CD14-positive monocyte (primary cell): ENCODE measurements around the gene CHST11. TPM values are rescaled to one million over a fixed set of nuclear protein-coding genes. Genes with fewer than 3 reads are reported as not detected.

Source experiments
- DNase-seq, 3 donors: peaks; one replicate each; pipeline ENCODE4 v3.0.0-alpha.2; 2011 to 2022
- H2AFZ ChIP-seq: 2 replicates; pipeline ENCODE4 v1.6.0; 2012; ENCODE audit warnings: mild to moderate bottlenecking, low read depth, low read length, inconsistent platforms; ENCODE audit not compliant: insufficient read depth, poor library complexity, severe bottlenecking
- H3K27ac ChIP-seq, 2 donors: 1 replicate in 1 of 2; 2 replicates in 1 of 2; pipeline ENCODE4 v1.5.1; 2012 to 2013; ENCODE audit warnings: low read length in 2 of 2, control low read depth in 1 of 2, inconsistent platforms in 1 of 2, low read depth in 1 of 2, mild to moderate bottlenecking in 1 of 2
- H3K27me3 ChIP-seq, 2 donors: one replicate each; pipeline versions ENCODE4 v1.6.0 to v1.6.1; 2011 to 2013; ENCODE audit warnings: low read length in 2 of 2; ENCODE audit not compliant: control insufficient read depth in 2 of 2, insufficient read depth in 2 of 2
- H3K36me3 ChIP-seq, 2 donors: replicated peaks in 1 of 2; 1 replicate in 1 of 2; 2 replicates in 1 of 2; pipeline versions ENCODE4 v1.5.1 to v1.6.1; 2012 to 2013; ENCODE audit warnings: low read length in 2 of 2, control low read depth in 1 of 2, inconsistent platforms in 1 of 2, mild to moderate bottlenecking in 1 of 2; ENCODE audit not compliant: insufficient read depth in 2 of 2, control insufficient read depth in 1 of 2
- H3K4me1 ChIP-seq, 2 donors: 1 replicate in 1 of 2; 2 replicates in 1 of 2; pipeline versions ENCODE4 v1.5.1 to v1.6.1; 2012 to 2013; ENCODE audit warnings: low read length in 2 of 2, control low read depth in 1 of 2, inconsistent platforms in 1 of 2, mild to moderate bottlenecking in 1 of 2, moderate library complexity in 1 of 2; ENCODE audit not compliant: insufficient read depth in 2 of 2, control insufficient read depth in 1 of 2
- H3K4me2 ChIP-seq: replicated peaks from 2 replicates; pipeline ENCODE3; 2012; ENCODE audit warnings: low read length, moderate library complexity, mild to moderate bottlenecking; ENCODE audit not compliant: poor library complexity, severe bottlenecking; ENCODE audit errors: extremely low read depth
- H3K4me3 ChIP-seq, 3 experiments: fragments of 200-600 bp in 1 of 3; sonication (generic) in 1 of 3; replicated peaks in 1 of 3; 1 replicate in 2 of 3; 2 replicates in 1 of 3; pipeline ENCODE4 v1.5.1; 2011 to 2013; ENCODE audit warnings: low read length in 3 of 3, mild to moderate bottlenecking in 3 of 3, control low read depth in 2 of 3, low read depth in 2 of 3, inconsistent platforms in 1 of 3, moderate library complexity in 1 of 3
- H3K79me2 ChIP-seq: 2 replicates; pipeline ENCODE4 v1.6.0; 2012; ENCODE audit warnings: mild to moderate bottlenecking, control low read depth, inconsistent platforms, low read length, moderate library complexity; ENCODE audit not compliant: insufficient read depth
- H3K9ac ChIP-seq: 2 replicates; pipeline ENCODE4 v1.6.0; 2017; ENCODE audit warnings: low read length, mild to moderate bottlenecking; ENCODE audit not compliant: insufficient read depth, poor library complexity, severe bottlenecking
- H3K9me3 ChIP-seq, 2 donors: replicated peaks in 1 of 2; 1 replicate in 1 of 2; 2 replicates in 1 of 2; pipeline versions ENCODE4 v1.5.1 to v1.6.1; 2012 to 2013; ENCODE audit warnings: low read length in 2 of 2, control low read depth in 1 of 2; ENCODE audit not compliant: control insufficient read depth in 1 of 2, insufficient read depth in 1 of 2
- H4K20me1 ChIP-seq: 2 replicates; pipeline ENCODE4 v1.6.0; 2012; ENCODE audit warnings: mild to moderate bottlenecking, low read length, control low read depth, moderate library complexity; ENCODE audit not compliant: insufficient read depth
- H3K27ac Mint-ChIP-seq, 7 donors: one replicate each; pipeline ENCODE4 v1.8.0; 2020; ENCODE audit warnings: mild to moderate bottlenecking in 7 of 7, mixed read lengths in 7 of 7, moderate library complexity in 6 of 7, inconsistent platforms in 2 of 7
- H3K27me3 Mint-ChIP-seq, 3 donors: one replicate each; pipeline ENCODE4 v1.8.0; 2021 to 2022; ENCODE audit warnings: low read depth in 3 of 3, mild to moderate bottlenecking in 3 of 3, mixed read lengths in 3 of 3, moderate library complexity in 3 of 3, inconsistent platforms in 1 of 3
- H3K36me3 Mint-ChIP-seq, 2 donors: one replicate each; pipeline ENCODE4 v1.8.0; 2020; ENCODE audit warnings: mixed read lengths in 2 of 2, inconsistent platforms in 1 of 2, mild to moderate bottlenecking in 1 of 2
- H3K4me1 Mint-ChIP-seq: one replicate; pipeline ENCODE4 v1.8.0; 2020; ENCODE audit warnings: mild to moderate bottlenecking, mixed read lengths
- H3K4me3 Mint-ChIP-seq, 2 donors: one replicate each; pipeline ENCODE4 v1.8.0; 2020; ENCODE audit warnings: mild to moderate bottlenecking in 2 of 2, mixed read lengths in 2 of 2, moderate library complexity in 1 of 2
- H3K9me3 Mint-ChIP-seq, 7 donors: one replicate each; pipeline ENCODE4 v1.8.0; 2020 to 2022; ENCODE audit warnings: mixed read lengths in 7 of 7, mild to moderate bottlenecking in 6 of 7, moderate library complexity in 6 of 7, inconsistent platforms in 2 of 7
- CTCF ChIP-seq: fragments of 200-600 bp; IDR thresholded peaks from one replicate; pipeline ENCODE4 v1.8.0; 2022; ENCODE audit warnings: antibody characterized with exemption, mild to moderate bottlenecking
- WGBS: methylation state at CpG from one replicate; pipeline ENCODE4 v1.1.5; 2013; ENCODE audit warnings: missing lambda C conversion rate; ENCODE audit not compliant: insufficient coverage; 5-methylcytosine and 5-hydroxymethylcytosine counted together
- intact Hi-C, 2 donors: fragments of 100-400 bp; cut with micrococcal nuclease; formaldehyde crosslinking; loops; one replicate each; pipeline versions ENCODE4 v1.15.0 to v1.15.1; 2023
- polyA plus RNA-seq, 3 donors: library from polyadenylated mRNA; depleted of rRNA in 1 of 3; unstranded in 2 of 3; stranded (reverse) in 1 of 3; fragments of 300-500 nt in 2 of 3; fragments of >200 nt in 1 of 3; fragmentation: Illumina TruSeq in 2 of 3; gene quantifications; 1 replicate in 2 of 3; 2 replicates in 1 of 3; pipeline ENCODE4 v1.2.3, GENCODE V29; 2012 to 2021

CHST11 gene
- polyA plus RNA-seq, 3 donors, result 44.4 to 66.6 (median 48.4) TPM

GRCh38 chr12:104638851-104639240 lies 182.1 kb downstream of the CHST11 start:
- H3K27me3 ChIP-seq, result no peaks in the 10 kb centered on the region
- 71% methylated on average over 3 of the region's 3 CpGs for WGBS
- Mint-ChIP-seq H3K4me3 (no peak overlapping the region), H3K27ac (peak overlapping the region; percentile 79 to 99 (median 97)), H3K36me3 (peaks cover 15 to 28% of the 10 kb centered on the region in 2 donors), H3K27me3 (peaks cover 0 to 3% (median 0%) of the 10 kb centered on the region in 3 donors), H3K4me1 (peaks cover 79% of the 10 kb centered on the region), H3K9me3 (peaks cover 0 to 3% (median 2%) of the 10 kb centered on the region in 7 donors)
- DNase-seq, result no peak
- H3K4me3 ChIP-seq, result peak overlapping the region in 1 of 3 experiments; percentile 3
- H3K9me3 ChIP-seq, result peaks cover 0 to 4% of the 10 kb centered on the region in 2 donors
- H3K9ac ChIP-seq, result no peak overlapping the region
- peak overlapping the region; percentile 47 for H3K4me2 ChIP-seq
- peaks cover 83% of the 10 kb centered on the region for H3K79me2 ChIP-seq
- intact Hi-C loops, result no loop called here
- no peak for TF ChIP-seq CTCF
- H2AFZ ChIP-seq, result no peak overlapping the region
- peak overlapping the region; percentile 32 to 98 for H3K27ac ChIP-seq
- H3K36me3 ChIP-seq, result no peaks in the 10 kb centered on the region
- peaks cover 20% of the 10 kb centered on the region for H4K20me1 ChIP-seq
- H3K4me1 ChIP-seq, result peaks cover 75 to 80% of the 10 kb centered on the region in 2 donors

- Histone ChIP-seq H3K27me3 (no peaks in the 10 kb centered on the region), H3K4me1 (peaks cover 95 to 99% of the 10 kb centered on the region in 2 donors), H3K9me3 (peaks cover 0 to 4% of the 10 kb centered on the region in 2 donors), H3K27ac (peak overlapping the region; percentile 93 to 98), H2AFZ (no peak overlapping the region), H3K36me3 (no peaks in the 10 kb centered on the region), H3K4me2 (no peak overlapping the region), H3K9ac (peak overlapping the region; percentile 29), H4K20me1 (peaks cover 4% of the 10 kb centered on the region), H3K4me3 (no peak overlapping the region), H3K79me2 (peaks cover 81% of the 10 kb centered on the region)
- Mint-ChIP-seq H3K4me1 (peaks cover 86% of the 10 kb centered on the region), H3K27ac (peak overlapping the region; percentile 97 to 100 (median 99)), H3K9me3 (peaks cover 0 to 3% (median 2%) of the 10 kb centered on the region in 7 donors), H3K4me3 (no peak overlapping the region), H3K27me3 (peaks cover 0 to 3% (median 0%) of the 10 kb centered on the region in 3 donors), H3K36me3 (peaks cover 15 to 16% of the 10 kb centered on the region in 2 donors)
- WGBS, result no CpG with 5 or more reads among the region's 1 CpG
- intact Hi-C loops, result loop anchor here (5.0 to 10.0 kb wide), 2 partner anchors 39 to 314 kb away; partner anchors contain the start of gene SLC41A2 (in 1 of the 2)
- no peak for TF ChIP-seq CTCF
- peak in 1 of 3 donors; percentile 56 for DNase-seq
Measured at GRCh38 chr12:104640956-104641355, 184.2 kb downstream of the CHST11 start.
